GM19043 (cell line): ENCODE data around the gene ZNF335.

Experiments
- ATAC-seq: cut with Tn5 transposase; IDR thresholded peaks from one replicate; pipeline ENCODE4 v1.9.1; 2021; ENCODE audit warnings: low read depth; ENCODE audit not compliant: unreplicated experiment

The ZNF335 gene

GRCh38 chr20:45953672-45954071, 18.3 kb downstream of the ZNF335 start:
- ATAC-seq: no peak

DNA sequence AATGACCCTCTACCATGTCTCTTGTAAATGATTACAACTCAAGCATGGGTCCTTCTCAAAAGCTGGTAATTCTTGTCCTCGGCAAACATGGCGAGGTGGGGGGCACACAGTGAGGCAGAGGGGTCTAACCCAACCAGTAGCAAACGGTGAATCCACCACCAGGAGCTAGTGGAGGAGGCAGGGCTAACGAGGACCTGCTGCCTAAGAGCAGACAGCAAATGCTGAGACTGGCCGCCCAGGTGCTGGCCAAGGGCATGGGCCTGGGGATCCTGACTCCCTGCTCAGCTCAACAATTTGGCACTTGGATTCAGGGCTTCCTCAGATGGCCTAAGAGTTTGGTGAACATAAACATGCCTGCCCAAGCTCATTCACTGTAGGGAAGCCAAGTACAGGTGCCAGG, 19.1 kb downstream of the ZNF335 start:
- ATAC-seq: no peak

GRCh38 chr20:45951925-45952834, 19.8 kb downstream of the ZNF335 start:
- no peak for ATAC-seq

DNA sequence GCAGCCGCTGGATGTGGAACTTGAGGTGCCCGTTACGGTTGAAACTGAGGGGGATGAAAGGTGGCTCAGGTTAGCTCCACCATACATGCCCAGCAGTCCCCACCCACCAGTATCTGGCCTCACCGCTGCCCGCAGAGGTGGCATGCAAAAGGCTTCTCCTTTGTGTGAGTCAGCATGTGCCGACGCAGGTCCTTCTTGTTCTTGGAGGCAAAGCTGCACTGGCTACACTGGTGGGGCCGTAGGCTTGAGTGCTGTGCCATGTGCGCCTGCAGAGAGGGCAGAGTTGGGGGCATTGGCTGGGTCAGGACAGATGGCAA, 21.7 kb downstream of the ZNF335 start:
- ATAC-seq: no peak

GRCh38 chr20:45949542-45950329, 22.3 kb downstream of the ZNF335 start:
- ATAC-seq: no peak

- no peak for ATAC-seq
Measured at GRCh38 chr20:45948742-45949541, 23.1 kb downstream of the ZNF335 start.

DNA sequence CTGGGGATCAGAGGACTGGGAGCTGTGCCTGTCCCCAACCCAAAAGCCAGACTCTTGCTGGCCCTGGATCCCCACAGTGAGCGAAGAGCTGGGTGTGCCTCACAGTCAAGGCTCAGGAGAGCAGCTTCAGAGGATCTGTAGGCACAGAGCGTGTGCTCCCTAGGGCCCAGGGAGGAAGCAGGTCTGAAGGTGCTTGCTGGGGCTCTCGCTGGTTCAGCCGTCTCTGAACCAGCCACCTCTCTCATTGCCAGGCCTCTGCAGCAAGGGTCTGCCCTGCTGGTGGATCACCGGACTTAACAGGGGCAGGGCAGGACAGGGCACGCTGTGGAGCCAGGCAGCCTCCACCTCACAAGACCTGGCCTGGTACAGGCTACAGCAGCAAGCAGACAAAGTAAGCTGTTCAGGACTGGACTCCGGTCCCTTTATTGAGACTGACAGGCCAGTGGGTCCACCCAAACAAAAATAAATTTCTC, 23.7 kb downstream of the ZNF335 start:
- ATAC-seq: no peak

DNA sequence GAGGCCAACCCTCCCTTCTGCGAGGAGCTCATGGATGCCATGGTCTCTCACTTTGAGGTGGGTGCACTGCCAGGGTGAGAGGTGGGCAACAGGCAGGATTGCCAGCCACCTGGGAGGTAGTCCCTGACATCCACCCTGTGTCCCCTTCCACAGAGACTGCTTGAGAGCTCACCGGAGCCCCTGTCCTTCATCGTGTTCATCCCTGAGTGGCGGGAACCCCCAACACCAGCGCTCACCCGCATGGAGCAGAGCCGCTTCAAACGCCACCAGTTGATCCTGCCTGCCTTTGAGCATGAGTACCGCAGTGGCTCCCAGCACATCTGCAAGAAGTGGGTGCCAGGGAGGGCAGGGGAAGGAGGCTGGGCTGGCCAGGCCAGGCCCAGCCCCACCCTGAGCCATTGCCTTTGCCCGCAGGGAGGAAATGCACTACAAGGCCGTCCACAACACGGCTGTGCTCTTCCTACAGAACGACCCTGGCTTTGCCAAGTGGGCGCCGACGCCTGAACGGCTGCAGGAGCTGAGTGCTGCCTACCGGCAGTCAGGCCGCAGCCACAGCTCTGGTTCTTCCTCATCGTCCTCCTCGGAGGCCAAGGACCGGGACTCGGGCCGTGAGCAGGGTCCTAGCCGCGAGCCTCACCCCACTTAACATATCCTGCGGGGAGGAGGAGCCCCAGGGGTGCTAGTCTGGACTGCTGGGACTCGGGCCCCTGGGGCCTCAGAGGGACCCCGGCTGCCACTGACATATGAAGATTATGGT, 24.7 kb downstream of the ZNF335 start:
- ATAC-seq: no peak

DNA sequence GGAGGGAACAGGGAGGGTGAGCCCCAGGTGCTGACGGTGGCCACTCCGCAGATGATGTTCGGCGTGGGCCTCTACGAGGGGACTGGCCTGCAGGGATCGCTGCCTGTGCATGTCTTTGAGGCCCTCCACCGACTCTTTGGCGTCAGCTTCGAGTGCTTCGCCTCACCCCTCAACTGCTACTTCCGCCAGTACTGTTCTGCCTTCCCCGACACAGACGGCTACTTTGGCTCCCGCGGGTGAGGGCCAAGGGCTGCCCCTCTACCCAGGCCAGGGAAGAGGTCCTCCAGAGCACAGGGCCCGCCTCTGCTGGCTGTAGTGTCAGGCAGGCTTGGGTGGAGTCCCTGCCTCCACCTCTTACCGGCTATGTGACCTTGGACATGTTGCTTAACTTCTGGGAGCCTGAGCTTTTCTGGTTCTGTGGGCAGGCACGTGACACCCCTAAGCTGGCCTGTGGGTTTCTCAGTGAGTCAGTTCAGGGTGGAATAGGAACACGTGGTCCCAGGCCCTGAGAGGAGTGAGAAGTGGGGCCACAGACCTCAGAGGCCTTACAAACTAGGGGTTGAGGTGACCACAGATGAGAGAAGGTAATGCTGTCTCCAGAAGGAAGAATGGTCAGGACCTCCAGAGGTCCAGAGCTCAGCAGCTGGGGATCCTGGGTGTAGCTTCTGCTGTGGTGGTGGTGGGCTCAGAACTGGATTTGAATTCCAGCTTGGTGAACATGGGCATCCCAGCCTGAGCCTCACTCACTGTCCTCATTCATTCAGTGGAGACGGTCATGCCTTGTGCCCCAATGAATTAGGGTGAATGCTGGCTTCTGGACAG, 25.6 kb downstream of the ZNF335 start:
- no peak for ATAC-seq

- no peak for ATAC-seq
Measured at GRCh38 chr20:45945678-45946148, 26.3 kb downstream of the ZNF335 start.

- ATAC-seq: no peak
Measured at GRCh38 chr20:45944965-45945677, 26.9 kb downstream of the ZNF335 start.

GRCh38 chr20:45944151-45944964, 27.6 kb downstream of the ZNF335 start:
- ATAC-seq: no peak

GRCh38 chr20:45943613-45944012, 28.4 kb downstream of the ZNF335 start:
- ATAC-seq: no peak

GRCh38 chr20:45940469-45940868, 31.5 kb downstream of the ZNF335 start:
- no peak for ATAC-seq

- no peak for ATAC-seq
Measured at GRCh38 chr20:45940053-45940452, 31.9 kb downstream of the ZNF335 start.

DNA sequence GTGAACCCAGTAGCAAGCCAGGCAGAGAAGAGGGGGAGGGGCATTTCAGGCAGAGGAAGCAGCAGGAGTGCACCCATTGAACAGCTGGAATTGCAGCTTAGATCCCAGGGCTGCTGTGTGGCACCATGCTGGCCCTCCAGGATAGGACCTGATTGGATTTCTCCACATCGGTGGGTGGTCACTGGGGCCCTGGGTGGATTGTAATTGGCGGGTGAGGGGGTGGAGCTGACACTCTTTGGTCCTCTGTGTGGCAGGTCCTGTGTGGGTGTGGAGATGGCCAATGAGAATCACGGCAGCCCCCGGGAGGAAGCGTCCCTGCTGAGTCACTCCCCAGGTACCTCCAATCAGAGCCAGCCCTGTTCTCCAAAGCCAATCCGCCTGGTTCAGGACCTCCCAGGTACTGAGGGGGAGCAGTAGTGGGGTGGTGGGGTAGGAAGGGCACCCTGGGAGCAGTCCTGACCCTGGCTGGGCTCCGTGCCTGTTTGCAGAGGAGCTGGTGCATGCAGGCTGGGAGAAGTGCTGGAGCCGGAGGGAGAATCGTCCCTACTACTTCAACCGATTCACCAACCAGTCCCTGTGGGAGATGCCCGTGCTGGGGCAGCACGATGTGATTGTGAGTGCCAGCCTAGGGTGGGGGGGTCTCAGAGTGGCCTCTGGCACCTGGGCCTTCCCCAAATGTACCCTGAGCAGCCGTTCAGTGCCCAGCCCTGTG, 33.1 kb downstream of the ZNF335 start:
- no peak for ATAC-seq

DNA sequence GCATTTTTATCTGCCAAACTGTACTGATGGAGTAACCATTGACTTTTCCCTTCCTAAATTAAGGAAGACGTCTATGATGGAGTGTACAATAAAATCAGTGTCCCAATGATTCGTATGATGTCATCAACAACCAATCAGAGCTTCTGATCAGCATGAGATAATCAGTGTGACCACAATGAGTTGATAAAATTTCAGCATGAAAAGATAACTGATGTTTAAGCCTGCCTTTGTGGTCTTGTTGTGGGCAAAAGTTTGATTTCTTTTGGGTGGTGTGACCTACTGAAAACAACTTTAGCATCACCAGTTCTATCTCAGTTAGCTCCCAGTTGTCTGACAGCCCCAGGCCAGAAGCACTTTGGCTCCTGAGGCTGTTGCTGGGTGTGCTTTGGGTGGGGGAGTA, 34.2 kb downstream of the ZNF335 start:
- ATAC-seq: no peak
